Ecto neural progenitor cell (in vitro differentiated cells): ENCODE data around the gene KCNQ2.

ENCODE experiments used
- DNase-seq: peaks from one replicate; pipeline ENCODE4 v3.0.0-alpha.2; 2018; ENCODE audit warnings: low spot score

Gene KCNQ2

GRCh38 chr20:63501818-63502670 is 29.6 kb upstream of the KCNQ2 start:
- DNase-seq = peak; percentile 52

DNA sequence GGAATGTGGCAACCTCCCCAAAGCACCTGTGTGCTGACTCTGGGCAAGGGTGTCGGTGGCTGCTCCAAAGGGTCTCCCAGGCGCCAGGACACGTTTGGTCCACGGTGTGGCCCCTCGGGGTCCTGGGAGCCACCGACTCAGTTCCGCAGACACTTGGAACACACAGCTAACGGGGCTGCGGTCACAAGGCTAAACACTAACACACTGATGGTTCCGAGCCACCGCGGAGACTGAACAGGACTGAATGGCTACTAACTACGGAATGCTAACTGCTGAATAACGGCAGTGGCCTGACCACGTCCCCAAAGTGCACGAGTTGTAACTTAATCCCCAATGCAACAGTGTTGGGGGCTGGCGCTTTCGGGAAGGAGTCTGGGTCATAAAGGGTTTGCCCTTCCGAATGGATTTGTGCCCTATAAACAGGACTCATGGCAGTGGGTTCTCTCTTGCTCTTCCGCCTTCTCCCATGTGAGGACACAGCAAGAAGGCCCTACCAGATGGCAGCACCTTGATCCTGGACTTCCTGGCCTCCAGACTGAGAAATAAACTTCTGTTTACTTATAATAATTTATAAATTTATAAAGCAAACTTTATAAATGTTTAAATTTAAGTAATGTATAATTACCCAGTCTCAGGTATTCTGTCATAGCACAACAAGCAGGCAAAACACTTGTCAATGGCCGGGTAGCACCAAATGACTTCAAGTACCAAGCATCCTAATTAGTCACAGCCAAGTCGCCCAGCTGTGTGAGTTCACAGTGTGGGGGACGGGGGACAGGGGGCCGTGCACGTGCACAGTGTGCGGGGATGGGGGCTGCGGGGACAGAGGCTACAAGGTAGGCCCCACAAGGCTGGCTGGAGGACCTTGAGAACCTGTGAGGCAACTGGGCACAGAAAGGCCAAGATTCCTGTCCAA is 28.7 kb upstream of the KCNQ2 start:
- no peak for DNase-seq

- DNase-seq = no peak
Observed at GRCh38 chr20:63500151-63500901, 27.9 kb upstream of the KCNQ2 start.

GRCh38 chr20:63499338-63499969 is 27.0 kb upstream of the KCNQ2 start:
- peak; percentile 61 for DNase-seq

DNA sequence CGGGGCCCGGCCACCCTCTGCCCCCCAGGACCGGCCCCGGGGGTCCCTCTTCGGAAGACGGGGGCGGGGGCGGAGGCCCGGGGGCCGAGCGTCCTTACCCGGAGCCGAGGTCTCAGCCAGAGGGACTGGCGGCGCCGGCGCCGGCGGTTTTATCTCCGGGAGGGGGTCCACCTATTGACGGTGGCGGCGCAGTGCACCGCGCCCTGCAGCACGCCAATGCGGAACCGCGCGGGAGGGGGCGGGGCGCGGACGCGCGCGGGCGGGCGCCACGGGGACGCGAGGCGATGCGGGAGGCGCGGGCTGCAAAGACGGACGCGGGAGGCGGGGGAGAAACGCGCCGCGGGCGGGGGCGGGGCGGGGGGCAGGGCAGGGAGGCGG is 26.5 kb upstream of the KCNQ2 start, which contains the start of gene EEF1A2:
EEF1A2 (minus strand) TSS at position 124 of the 378 bp plus-strand sequence. CDS start 1,320 bp downstream, outside the sequence.
- DNase-seq = peak; percentile 64

DNA sequence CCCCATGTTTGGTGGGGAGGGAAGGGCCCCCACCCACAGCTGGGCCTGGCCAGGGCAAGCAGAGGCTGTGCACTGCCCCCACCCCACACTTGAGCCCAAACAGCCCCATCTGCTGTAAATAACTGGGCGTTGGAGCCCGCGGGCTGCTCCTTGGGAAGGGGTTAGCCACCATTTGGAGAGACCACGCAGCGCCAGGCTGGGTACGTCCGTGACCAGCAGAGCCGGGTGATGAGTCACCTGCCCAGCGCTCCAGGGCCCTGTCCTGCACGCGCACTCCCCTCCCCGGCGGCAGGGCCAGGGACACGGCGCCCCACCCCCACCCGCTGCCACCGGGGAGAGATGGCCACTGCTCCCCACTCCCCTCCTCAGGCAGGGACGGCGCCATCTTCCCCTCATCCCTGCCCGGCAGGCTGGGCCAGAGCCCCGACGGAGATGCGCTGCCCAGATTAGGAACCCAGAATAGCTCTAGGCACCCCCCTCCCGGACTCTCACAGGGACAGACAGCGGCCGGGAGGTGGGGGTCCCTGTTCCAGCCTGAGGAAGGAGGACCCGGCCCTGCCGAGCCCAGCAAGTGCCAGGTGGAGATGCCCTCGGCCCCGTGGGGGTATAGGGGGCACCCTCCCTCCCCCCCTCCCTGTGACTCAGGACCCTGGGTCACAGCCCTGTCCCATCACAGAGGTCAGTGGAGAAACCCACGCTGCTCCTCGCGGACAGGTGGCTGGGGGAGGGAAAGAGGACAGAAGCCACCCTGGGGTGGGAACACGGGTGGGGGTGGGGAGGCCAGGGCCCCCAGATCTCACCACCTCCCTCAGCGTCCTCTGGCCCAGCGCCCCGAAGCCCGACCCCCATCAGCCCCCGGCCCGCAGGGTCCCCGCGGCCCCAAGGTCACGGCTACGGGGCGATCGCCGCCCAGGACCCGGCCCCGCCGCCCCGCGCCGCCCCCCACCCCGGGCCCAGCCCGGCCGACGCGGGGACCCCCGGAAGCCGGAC is 25.8 kb upstream of the KCNQ2 start:
- DNase-seq = peak; percentile 56

GRCh38 chr20:63497138-63497945 is 24.9 kb upstream of the KCNQ2 start:
- DNase-seq = peak; percentile 53

GRCh38 chr20:63496596-63497120 is 24.2 kb upstream of the KCNQ2 start:
- DNase-seq = no peak

- DNase-seq = peak; percentile 85
Observed at GRCh38 chr20:63495741-63496595, 23.5 kb upstream of the KCNQ2 start.

DNA sequence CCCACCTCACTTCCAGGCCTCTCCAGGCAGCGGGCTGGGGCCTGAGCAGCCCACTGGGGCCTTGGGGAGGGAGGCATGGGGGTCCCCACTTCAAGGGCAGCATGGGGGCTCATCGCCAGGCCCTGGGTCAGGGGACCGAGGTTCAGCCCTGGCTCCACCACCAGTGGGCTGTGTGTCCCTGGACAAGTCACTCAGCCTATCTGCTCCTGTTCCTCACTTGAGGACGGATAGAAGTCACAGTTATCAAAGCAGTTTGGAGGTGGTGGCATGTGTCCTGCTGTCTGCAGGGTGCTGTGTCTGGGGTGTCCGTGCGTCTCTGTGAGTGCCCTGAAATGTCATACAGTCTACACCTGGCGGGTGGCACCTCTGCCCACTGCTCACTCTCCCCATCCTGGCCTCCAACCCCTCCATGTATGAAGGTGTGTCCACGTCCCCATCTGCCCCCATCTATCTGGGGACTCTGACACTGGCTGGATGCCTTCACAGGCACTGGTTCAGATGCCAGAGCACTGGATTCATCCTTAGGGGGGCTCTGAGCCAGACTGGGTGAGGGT is 22.8 kb upstream of the KCNQ2 start:
- DNase-seq = no peak

- DNase-seq = no peak
Observed at GRCh38 chr20:63494420-63495166, 22.1 kb upstream of the KCNQ2 start.

GRCh38 chr20:63494084-63494419 is 21.6 kb upstream of the KCNQ2 start:
- DNase-seq = no peak

GRCh38 chr20:63493563-63494020 is 21.1 kb upstream of the KCNQ2 start:
- no peak for DNase-seq

DNA sequence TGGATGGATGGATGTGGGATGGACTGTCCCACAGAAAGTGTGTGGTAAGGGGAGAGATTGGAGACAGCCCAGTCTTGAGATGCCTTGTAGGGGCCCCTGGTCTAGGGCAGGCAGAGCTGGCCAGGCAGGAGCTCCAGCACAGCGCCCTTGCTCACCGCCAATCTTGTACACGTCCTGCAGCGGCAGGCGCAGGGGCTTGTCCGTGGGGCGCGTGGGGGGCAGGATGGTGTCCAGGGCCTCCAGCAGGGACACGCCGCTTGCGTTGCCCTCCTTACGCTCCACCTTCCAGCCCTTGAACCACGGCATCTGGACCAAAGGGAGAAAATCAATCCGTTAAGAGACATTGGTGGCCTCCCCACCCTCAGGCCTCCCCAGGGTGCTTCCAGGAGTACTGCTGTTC is 20.5 kb upstream of the KCNQ2 start:
- DNase-seq = no peak

- DNase-seq = no peak
Observed at GRCh38 chr20:63492518-63492917, 20.1 kb upstream of the KCNQ2 start.

DNA sequence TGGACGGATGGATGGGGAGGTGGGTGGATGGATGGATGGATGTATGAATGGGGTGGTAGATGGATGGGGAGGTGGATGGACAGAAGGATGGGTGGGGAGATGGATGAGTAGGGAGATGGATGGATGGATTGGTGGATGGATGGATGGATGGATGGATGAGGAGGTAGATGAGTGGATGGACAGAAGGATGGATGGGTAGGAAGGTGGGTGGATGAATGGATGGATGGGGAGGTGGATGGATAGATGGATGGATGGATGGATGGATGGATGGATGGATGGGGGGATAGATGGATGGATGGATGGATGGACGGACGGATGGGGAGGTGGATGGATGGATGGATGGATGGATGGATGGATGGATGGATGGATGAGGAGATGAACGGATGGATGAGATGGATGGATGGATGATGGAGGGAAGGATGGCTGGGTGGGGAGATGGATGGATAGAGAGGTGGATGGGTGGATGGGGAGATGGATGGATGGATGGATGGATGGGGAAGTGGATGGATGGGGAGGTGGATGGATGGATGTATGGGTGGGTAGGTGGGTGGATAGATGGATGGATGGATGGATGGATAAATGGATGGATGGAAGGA is 19.3 kb upstream of the KCNQ2 start:
- no peak for DNase-seq

GRCh38 chr20:63491078-63491477 is 18.6 kb upstream of the KCNQ2 start:
- no peak for DNase-seq
